ENCODE data around the gene NSL1. TPM values are rescaled to one million over a fixed set of nuclear protein-coding genes. Genes with fewer than 3 reads are reported as not detected.

Gene NSL1
- total and polyA plus RNA-seq, 2 experiments from 2014 or later, result 41.4 to 44.8 TPM

GRCh38 chr1:212686069-212686468 lies 105.5 kb downstream of the NSL1 start:
- Histone ChIP-seq H3K4me1 (ENCODE audit: low read depth) (no peaks in the 10 kb centered on the region), H3K27me3 (peaks cover 6% of the 10 kb centered on the region), H3K27ac (no peak overlapping the region), H3K4me3 (no peak overlapping the region), H3K9me3 (ENCODE audit: low read depth) (no peaks in the 10 kb centered on the region), H3K36me3 (no peaks in the 10 kb centered on the region)
- no peak for TF ChIP-seq CTCF (IDR thresholded peaks at IDR 0.05; ENCODE audit: low read depth, low read length)
- no peak for DNase-seq (ENCODE audit: low read depth in 1 of 2, low spot score in 1 of 2)

GRCh38 chr1:212685429-212685828 lies 106.1 kb downstream of the NSL1 start:
- peaks cover 6% of the 10 kb centered on the region for H3K27me3 ChIP-seq
- no peak overlapping the region for H3K4me3 ChIP-seq
- no peak for TF ChIP-seq CTCF (IDR thresholded peaks at IDR 0.05; ENCODE audit: low read depth, low read length)
- DNase-seq (ENCODE audit: low read depth in 1 of 2, low spot score in 1 of 2), result no peak
- no peaks in the 10 kb centered on the region for H3K9me3 ChIP-seq (ENCODE audit: low read depth)
- no peak overlapping the region for H3K27ac ChIP-seq
- no peaks in the 10 kb centered on the region for H3K4me1 ChIP-seq (ENCODE audit: low read depth)
- no peaks in the 10 kb centered on the region for H3K36me3 ChIP-seq

- Histone ChIP-seq H3K4me3 (no peak overlapping the region), H3K9me3 (ENCODE audit: low read depth) (no peaks in the 10 kb centered on the region), H3K4me1 (ENCODE audit: low read depth) (no peaks in the 10 kb centered on the region), H3K27ac (no peak overlapping the region), H3K27me3 (peaks cover 6% of the 10 kb centered on the region), H3K36me3 (no peaks in the 10 kb centered on the region)
- DNase-seq (ENCODE audit: low read depth in 1 of 2, low spot score in 1 of 2), result no peak
- no peak for TF ChIP-seq CTCF (IDR thresholded peaks at IDR 0.05; ENCODE audit: low read depth, low read length)
Observed at GRCh38 chr1:212684521-212685090, 107.0 kb downstream of the NSL1 start.

GRCh38 chr1:212684076-212684475 lies 107.5 kb downstream of the NSL1 start:
- Histone ChIP-seq H3K36me3 (no peaks in the 10 kb centered on the region), H3K9me3 (ENCODE audit: low read depth) (no peaks in the 10 kb centered on the region), H3K4me1 (ENCODE audit: low read depth) (no peaks in the 10 kb centered on the region), H3K27ac (no peak overlapping the region), H3K27me3 (peaks cover under 1% of the 10 kb centered on the region), H3K4me3 (no peak overlapping the region)
- DNase-seq (ENCODE audit: low read depth in 1 of 2, low spot score in 1 of 2), result no peak
- TF ChIP-seq CTCF (IDR thresholded peaks at IDR 0.05; ENCODE audit: low read depth, low read length), result no peak

- Histone ChIP-seq H3K27me3 (no peaks in the 10 kb centered on the region), H3K4me3 (no peak overlapping the region), H3K9me3 (ENCODE audit: low read depth) (no peaks in the 10 kb centered on the region), H3K4me1 (ENCODE audit: low read depth) (no peaks in the 10 kb centered on the region), H3K27ac (no peak overlapping the region), H3K36me3 (no peaks in the 10 kb centered on the region)
- DNase-seq (ENCODE audit: low read depth in 1 of 2, low spot score in 1 of 2), result no peak
- TF ChIP-seq CTCF (IDR thresholded peaks at IDR 0.05; ENCODE audit: low read depth, low read length), result no peak
Observed at GRCh38 chr1:212683357-212683722, 108.2 kb downstream of the NSL1 start.

Data from cardiac muscle cell (in vitro differentiated cells and primary cell).